Fibroblast of lung (primary cell): ENCODE results near the gene TCHHL1. TPM values are rescaled to one million over a fixed set of nuclear protein-coding genes. Genes with fewer than 3 reads are reported as not detected.

Source experiments
- DNase-seq, 2 donors: peaks; one replicate each; pipeline versions ENCODE4 v3.0.0 to v3.0.0-alpha.2; 2010; ENCODE audit warnings: low read depth in 2 of 2
- H2AFZ ChIP-seq: 2 replicates; pipeline ENCODE4 v1.5.1; 2012; ENCODE audit warnings: low read length, control low read depth, inconsistent platforms
- H3K27ac ChIP-seq: 2 replicates; pipeline ENCODE4 v1.5.1; 2011; ENCODE audit warnings: low read length, control low read depth; ENCODE audit not compliant: insufficient read depth
- H3K27me3 ChIP-seq: 2 replicates; pipeline ENCODE4 v1.5.1; 2011; ENCODE audit warnings: mild to moderate bottlenecking, low read length; ENCODE audit not compliant: control insufficient read depth, insufficient read depth
- H3K36me3 ChIP-seq: 2 replicates; pipeline ENCODE4 v1.5.1; 2011; ENCODE audit warnings: low read length; ENCODE audit not compliant: control insufficient read depth, insufficient read depth
- H3K4me1 ChIP-seq: 2 replicates; pipeline ENCODE4 v1.5.1; 2011; ENCODE audit warnings: low read length; ENCODE audit not compliant: control insufficient read depth, insufficient read depth; ENCODE audit errors: extremely low read depth
- H3K4me2 ChIP-seq: 2 replicates; pipeline ENCODE4 v1.5.1; 2011; ENCODE audit warnings: low read length, control low read depth; ENCODE audit not compliant: insufficient read depth; ENCODE audit errors: extremely low read depth
- H3K4me3 ChIP-seq, 4 experiments: fragments of 200-600 bp in 1 of 4; sonication (generic) in 1 of 4; replicated peaks in 1 of 4; 2 replicates each; pipeline ENCODE4 v1.5.1; 2011 to 2016; ENCODE audit warnings: low read length in 4 of 4, low read depth in 3 of 4, mild to moderate bottlenecking in 3 of 4, control low read depth in 2 of 4, inconsistent platforms in 1 of 4, mixed read lengths in 1 of 4; ENCODE audit not compliant: insufficient read depth in 1 of 4; ENCODE audit errors: control extremely low read depth in 1 of 4
- H3K79me2 ChIP-seq: 2 replicates; pipeline ENCODE4 v1.5.1; 2012; ENCODE audit warnings: mild to moderate bottlenecking, low read length, inconsistent platforms; ENCODE audit not compliant: control insufficient read depth, insufficient read depth
- H3K9ac ChIP-seq: 2 replicates; pipeline ENCODE4 v1.5.1; 2011; ENCODE audit warnings: mild to moderate bottlenecking, low read length, control low read depth; ENCODE audit not compliant: insufficient read depth
- H3K9me3 ChIP-seq: 2 replicates; pipeline ENCODE4 v1.5.1; 2012; ENCODE audit warnings: low read depth, low read length; ENCODE audit not compliant: control insufficient read depth, insufficient read depth
- H4K20me1 ChIP-seq: 2 replicates; pipeline ENCODE4 v1.5.1; 2011; ENCODE audit warnings: low read length; ENCODE audit not compliant: control insufficient read depth, insufficient read depth; ENCODE audit errors: extremely low read depth
- EZH2 ChIP-seq: IDR thresholded peaks from 2 replicates; pipeline ENCODE4 v1.5.1; 2012; ENCODE audit warnings: low read length, control low read depth, mild to moderate bottlenecking; ENCODE audit errors: missing control alignments
- polyA plus RNA-seq, 2 donors: library from polyadenylated mRNA; depleted of rRNA in 1 of 2; stranded (reverse) in 1 of 2; unstranded in 1 of 2; fragments of >200 nt; gene quantifications; 2 replicates each; pipeline ENCODE4 v1.2.1, GENCODE V29; 2011 to 2012; ENCODE audit warnings: missing spikeins in 1 of 2
- total RNA-seq: library from RNA; depleted of rRNA; stranded (reverse); fragments of >200 nt; gene quantifications from 2 replicates; pipeline ENCODE4 v1.2.1, GENCODE V29; 2014
- TF ChIP-seq, protein P1 (sequence below), 2 donors: IDR thresholded peaks in 1 of 2; conservative IDR thresholded peaks in 1 of 2; 1 replicate in 1 of 2; 2 replicates in 1 of 2; pipeline ENCODE4 v1.5.1; 2011 to 2012; ENCODE audit warnings: low read length in 2 of 2, control low read depth in 1 of 2, inconsistent platforms in 1 of 2, low read depth in 1 of 2, mild to moderate bottlenecking in 1 of 2

The TCHHL1 gene
- total and polyA plus RNA-seq, 2 donors (not counting 1 experiment from before 2014, with no cell fraction given), result not detected

DNA sequence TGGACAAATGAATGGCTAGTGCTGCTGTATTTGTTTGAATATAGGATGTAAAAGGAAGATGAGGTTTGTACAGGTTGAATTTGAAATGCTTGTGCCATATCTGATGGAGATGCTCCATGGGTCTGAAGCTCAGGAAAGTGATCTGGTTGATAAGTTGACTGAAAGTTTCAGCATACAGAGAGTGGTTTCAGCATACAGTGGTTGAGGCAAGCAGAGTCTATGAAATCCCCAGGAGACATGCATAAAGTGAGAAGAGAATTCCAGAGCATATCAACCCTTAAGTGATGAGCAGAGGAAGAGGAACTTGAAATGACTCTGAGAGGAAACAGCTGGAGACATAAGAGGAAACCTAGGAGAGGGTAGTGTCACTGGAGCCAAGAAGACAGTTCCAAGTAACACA is 21.7 kb downstream of the TCHHL1 start:
- H3K4me2 ChIP-seq, result no peak overlapping the region
- no peaks in the 10 kb centered on the region for H3K9me3 ChIP-seq
- no peaks in the 10 kb centered on the region for H3K79me2 ChIP-seq
- no peaks in the 10 kb centered on the region for H3K36me3 ChIP-seq
- no peaks in the 10 kb centered on the region for H3K4me1 ChIP-seq
- no peak overlapping the region for H2AFZ ChIP-seq
- H3K27ac ChIP-seq, result no peak overlapping the region
- no peak for DNase-seq
- H3K9ac ChIP-seq, result no peak overlapping the region
- H3K4me3 ChIP-seq, result no peak overlapping the region
- H3K27me3 ChIP-seq, result peaks cover 5% of the 10 kb centered on the region
- H4K20me1 ChIP-seq, result no peaks in the 10 kb centered on the region
- TF ChIP-seq, protein P1, sequence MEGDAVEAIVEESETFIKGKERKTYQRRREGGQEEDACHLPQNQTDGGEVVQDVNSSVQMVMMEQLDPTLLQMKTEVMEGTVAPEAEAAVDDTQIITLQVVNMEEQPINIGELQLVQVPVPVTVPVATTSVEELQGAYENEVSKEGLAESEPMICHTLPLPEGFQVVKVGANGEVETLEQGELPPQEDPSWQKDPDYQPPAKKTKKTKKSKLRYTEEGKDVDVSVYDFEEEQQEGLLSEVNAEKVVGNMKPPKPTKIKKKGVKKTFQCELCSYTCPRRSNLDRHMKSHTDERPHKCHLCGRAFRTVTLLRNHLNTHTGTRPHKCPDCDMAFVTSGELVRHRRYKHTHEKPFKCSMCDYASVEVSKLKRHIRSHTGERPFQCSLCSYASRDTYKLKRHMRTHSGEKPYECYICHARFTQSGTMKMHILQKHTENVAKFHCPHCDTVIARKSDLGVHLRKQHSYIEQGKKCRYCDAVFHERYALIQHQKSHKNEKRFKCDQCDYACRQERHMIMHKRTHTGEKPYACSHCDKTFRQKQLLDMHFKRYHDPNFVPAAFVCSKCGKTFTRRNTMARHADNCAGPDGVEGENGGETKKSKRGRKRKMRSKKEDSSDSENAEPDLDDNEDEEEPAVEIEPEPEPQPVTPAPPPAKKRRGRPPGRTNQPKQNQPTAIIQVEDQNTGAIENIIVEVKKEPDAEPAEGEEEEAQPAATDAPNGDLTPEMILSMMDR (conservative IDR thresholded peaks at IDR 0.05 in 1 of 2, IDR thresholded peaks at IDR 0.05 in 1 of 2; ENCODE audit: low read depth in 1 of 2, low read length in 2 of 2), result no peak
- no peak for TF ChIP-seq EZH2

DNA sequence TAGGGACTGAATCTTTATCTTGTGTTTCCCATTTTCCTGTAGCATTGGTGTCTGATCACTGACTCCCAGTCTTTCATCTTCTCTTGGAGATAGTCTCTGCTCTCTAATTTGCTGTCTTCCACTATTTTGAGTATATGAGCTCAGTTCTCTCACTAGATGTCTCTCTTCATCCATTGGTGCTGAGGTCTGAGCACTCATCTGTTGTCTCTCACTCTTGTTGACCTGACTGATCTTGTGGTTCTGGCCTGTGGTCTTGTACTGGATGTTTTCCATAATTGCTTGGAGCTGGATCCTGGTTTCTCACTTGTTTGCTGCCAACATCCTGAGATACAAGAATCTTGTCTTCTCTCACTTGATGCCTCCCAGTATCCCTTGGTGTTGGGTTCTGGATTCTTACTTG is 26.9 kb downstream of the TCHHL1 start:
- no peaks in the 10 kb centered on the region for H3K79me2 ChIP-seq
- H3K27ac ChIP-seq, result no peak overlapping the region
- peaks cover 16% of the 10 kb centered on the region for H3K27me3 ChIP-seq
- DNase-seq, result no peak
- no peaks in the 10 kb centered on the region for H3K4me1 ChIP-seq
- H3K9me3 ChIP-seq, result no peaks in the 10 kb centered on the region
- H3K4me2 ChIP-seq, result no peak overlapping the region
- no peak overlapping the region for H3K4me3 ChIP-seq
- no peak overlapping the region for H3K9ac ChIP-seq
- no peaks in the 10 kb centered on the region for H3K36me3 ChIP-seq
- H2AFZ ChIP-seq, result no peak overlapping the region
- TF ChIP-seq EZH2, result no peak
- TF ChIP-seq, protein P1 (conservative IDR thresholded peaks at IDR 0.05 in 1 of 2, IDR thresholded peaks at IDR 0.05 in 1 of 2; ENCODE audit: low read depth in 1 of 2, low read length in 2 of 2), result no peak
- no peaks in the 10 kb centered on the region for H4K20me1 ChIP-seq

DNA sequence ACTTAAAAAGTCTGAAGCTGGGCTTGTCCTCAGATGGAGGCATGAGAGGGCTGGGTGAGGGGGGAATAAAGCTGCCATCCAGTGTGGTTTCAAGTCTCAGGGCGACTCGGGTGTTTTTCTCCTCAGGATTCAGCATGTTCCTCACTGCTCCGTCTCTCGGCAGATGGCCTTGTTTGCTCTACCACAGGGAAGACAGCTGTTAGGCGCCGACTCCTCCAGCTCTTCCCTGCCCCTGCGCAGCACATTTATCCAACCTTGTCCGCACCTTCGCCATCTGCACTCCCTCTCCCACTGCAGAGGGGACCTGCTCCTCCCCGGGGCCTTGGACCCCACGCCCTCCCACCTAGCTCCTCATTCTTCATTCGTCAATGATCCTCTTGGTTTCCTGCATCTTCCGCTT is 35.5 kb downstream of the TCHHL1 start:
- Histone ChIP-seq H3K27ac (no peak overlapping the region), H3K4me1 (peaks cover 10% of the 10 kb centered on the region), H3K9ac (no peak overlapping the region), H3K27me3 (peaks cover 13% of the 10 kb centered on the region), H3K79me2 (no peaks in the 10 kb centered on the region), H3K9me3 (no peaks in the 10 kb centered on the region), H2AFZ (no peak overlapping the region), H3K36me3 (no peaks in the 10 kb centered on the region), H3K4me2 (no peak overlapping the region), H3K4me3 (no peak overlapping the region), H4K20me1 (no peaks in the 10 kb centered on the region)
- TF ChIP-seq, protein P1 (conservative IDR thresholded peaks at IDR 0.05 in 1 of 2, IDR thresholded peaks at IDR 0.05 in 1 of 2; ENCODE audit: low read depth in 1 of 2, low read length in 2 of 2), result no peak
- no peak for TF ChIP-seq EZH2
- no peak for DNase-seq
